ENCODE measurements around the gene FMNL2.

The FMNL2 gene

GRCh38 chr2:152696476-152696875 lies 361.5 kb downstream of the FMNL2 start:
- peak overlapping the region; percentile 8 for H3K27ac ChIP-seq
- no peaks in the 10 kb centered on the region for H3K9me3 ChIP-seq

More at GRCh38 chr2:152696476-152696875, 361.5 kb downstream of the FMNL2 start:
- Histone ChIP-seq H3K4me1 (ENCODE audit: control insufficient read depth in 1 of 2, insufficient read depth in 1 of 2, low read depth in 1 of 2, low read length in 1 of 2) (no peaks in the 10 kb centered on the region), H3K27me3 (no peaks in the 10 kb centered on the region), H3K4me3 (ENCODE audit: low read depth in 1 of 2, low read length in 1 of 2) (no peak overlapping the region), H3K36me3 (peaks cover 21% of the 10 kb centered on the region)
- no peak for TF ChIP-seq CTCF (IDR thresholded peaks at IDR 0.05)

Measured in neutrophil (primary cell).